GM12878 (cell line): ENCODE data around the gene AOAH. TPM values are rescaled to one million over a fixed set of nuclear protein-coding genes. Genes with fewer than 3 reads are reported as not detected.

Source experiments
- ATAC-seq: fragments of 200-7000 bp; cut with Tn5 transposase; 3 replicates; pipeline ENCODE4 v1.9.1; 2020; ENCODE audit warnings: mild to moderate bottlenecking, moderate library complexity
- BruUV-seq: library from RNA; stranded (reverse); fragments of 400-500 nt; replicated peaks from 2 replicates; lab custom pipeline; 2021; lab: Mats Ljungman, UMichigan
- CTCF ChIA-PET: fragments of 300-600 bp; sonication (Branson Sonifier 250); formaldehyde crosslinking; extraction: SDS; loops from one replicate; lab custom pipeline; 2021; ENCODE audit warnings: inconsistent platforms; lab: Yijun Ruan, JAX
- POLR2A ChIA-PET: fragments of 350-600 bp; formaldehyde crosslinking; extraction: SDS; loops from one replicate; lab custom pipeline; 2021; ENCODE audit warnings: inconsistent platforms; lab: Charles Lee
- RAD21 ChIA-PET: fragments of 300-600 bp; sonication (Branson Sonifier 250); formaldehyde crosslinking; loops from one replicate; lab custom pipeline; 2023; ENCODE audit warnings: antibody characterized with exemption; ENCODE audit not compliant: unreplicated experiment; lab: Charles Lee
- SMC1A ChIA-PET: fragments of 300-600 bp; sonication (Branson Sonifier 250); formaldehyde crosslinking; loops from one replicate; lab custom pipeline; 2023; ENCODE audit not compliant: unreplicated experiment, uncharacterized antibody; lab: Charles Lee
- DNase-seq: peaks from one replicate; pipeline ENCODE4 v3.0.0-alpha.2; 2011; ENCODE audit warnings: low read depth, low spot score
- FAIRE-seq: peaks from 3 replicates; lab custom pipeline; 2011; peaks lifted over from hg19 to GRCh38; lab: Jason Lieb, UNC
- H2AFZ ChIP-seq: 2 replicates; pipeline ENCODE4 v1.6.0; 2011; ENCODE audit warnings: low read depth, low read length, control low read depth; ENCODE audit not compliant: control insufficient read depth
- H3K27ac ChIP-seq: 2 replicates; pipeline ENCODE4 v1.5.1; 2011; ENCODE audit warnings: control low read depth; ENCODE audit not compliant: control insufficient read depth, insufficient read depth
- H3K27me3 ChIP-seq, 2 experiments: replicated peaks in 1 of 2; 2 replicates each; pipeline versions ENCODE4 v1.6.0 to v1.6.1; 2011; ENCODE audit warnings: low read length in 1 of 2; ENCODE audit not compliant: control insufficient read depth in 2 of 2, insufficient read depth in 2 of 2
- H3K36me3 ChIP-seq, 2 experiments: 2 replicates each; pipeline ENCODE4 v1.5.1; 2011; ENCODE audit warnings: low read length in 1 of 2; ENCODE audit not compliant: control insufficient read depth in 2 of 2, insufficient read depth in 2 of 2
- H3K4me1 ChIP-seq: 2 replicates; pipeline ENCODE4 v1.6.1; 2011; ENCODE audit warnings: mild to moderate bottlenecking, low read length, moderate library complexity, mixed read lengths; ENCODE audit not compliant: control insufficient read depth, insufficient read depth
- H3K4me2 ChIP-seq: 2 replicates; pipeline ENCODE4 v1.6.0; 2011; ENCODE audit warnings: control low read depth; ENCODE audit not compliant: control insufficient read depth, insufficient read depth
- H3K4me3 ChIP-seq: fragments of 200-600 bp; sonication (generic); 2 replicates; pipeline ENCODE4 v1.5.1; 2016
- H3K79me2 ChIP-seq: 2 replicates; pipeline ENCODE4 v1.6.0; 2011; ENCODE audit warnings: low read length; ENCODE audit not compliant: control insufficient read depth, insufficient read depth
- H3K9ac ChIP-seq: 2 replicates; pipeline ENCODE4 v1.8.0; 2011; ENCODE audit warnings: low read length, control low read depth, mixed read lengths; ENCODE audit not compliant: control insufficient read depth, insufficient read depth
- H3K9me3 ChIP-seq: replicated peaks from 3 replicates; pipeline ENCODE4 v1.5.1; 2011; ENCODE audit warnings: mild to moderate bottlenecking, low read length; ENCODE audit not compliant: control insufficient read depth, insufficient read depth
- H4K20me1 ChIP-seq: 2 replicates; pipeline ENCODE4 v1.6.0; 2011; ENCODE audit not compliant: control insufficient read depth, insufficient read depth
- LARP7 ChIP-seq: fragments of 450-650 bp; IDR thresholded peaks from 2 replicates; pipeline ENCODE4 v1.6.1; 2017; ENCODE audit warnings: mild to moderate bottlenecking
- RB1 ChIP-seq: fragments of 450-650 bp; formaldehyde crosslinking; IDR thresholded peaks from 2 replicates; pipeline ENCODE4 v1.6.1; 2017; ENCODE audit warnings: mild to moderate bottlenecking, borderline replicate concordance
- ZNF687 ChIP-seq: fragments of 450-650 bp; IDR thresholded peaks from 2 replicates; pipeline ENCODE4 v1.6.1; 2017; ENCODE audit warnings: mild to moderate bottlenecking, moderate library complexity
- WGBS: methylation state at CpG from one replicate; pipeline ENCODE4 v1.1.6; 2016; ENCODE audit warnings: low lambda C conversion rate; ENCODE audit not compliant: insufficient replicate concordance, insufficient coverage; ENCODE audit errors: missing lambda C conversion rate; 5-methylcytosine and 5-hydroxymethylcytosine counted together
- in situ Hi-C: fragments of 300-500 bp; cut with MboI; formaldehyde crosslinking; loops from 9 replicates; pipeline ENCODE4 v1.14.3; 2018; ENCODE audit warnings: mixed read lengths
- intact Hi-C: fragments of 100-400 bp; cut with micrococcal nuclease; formaldehyde crosslinking; loops from one replicate; pipeline ENCODE4 v1.14.2; 2022; ENCODE audit not compliant: unreplicated experiment
- polyA plus RNA-seq, 11 experiments: library from polyadenylated mRNA; depleted of rRNA in 4 of 11; unstranded in 6 of 11; stranded (reverse) in 5 of 11; fragments of >200 nt; fragmentation: Nextera tagmentation in 4 of 11; fragmentation: Illumina TruSeq in 1 of 11; extraction: Ambion mirVana in 4 of 11; extraction: Trizol in 1 of 11; gene quantifications; 1 replicate in 1 of 11; 2 replicates in 10 of 11; pipeline versions ENCODE4 v1.2.1 to v1.2.3, GENCODE V29; 2011 to 2016; ENCODE audit warnings: inconsistent platforms in 2 of 11, missing spikeins in 2 of 11, low read depth in 1 of 11
- total RNA-seq, 4 experiments: library from RNA; depleted of rRNA in 3 of 4; stranded (reverse); fragments of >200 nt in 3 of 4; fragmentation: Illumina TruSeq in 1 of 4; extraction: Trizol in 1 of 4; gene quantifications; 2 replicates each; pipeline versions ENCODE4 v1.2.1 to v1.2.3, GENCODE V29; 2013 to 2021

The AOAH gene
- total and polyA plus RNA-seq, 10 of the 15 experiments (the other 5 are each of a cell fraction or from before 2014, with no cell fraction given): 0.32 to 2.8 (median 1.4) TPM

- TF ChIP-seq ZNF687: no peak
- no peak for TF ChIP-seq RB1
- TF ChIP-seq, all 136 proteins: peak for 0
These were observed 60.8 kb downstream of the AOAH start (continued) for GRCh38 chr7:36663481-36663880.

GRCh38 chr7:36661135-36661840 lies 63.0 kb downstream of the AOAH start:
- ChIA-PET POLR2A (no interaction called here), RAD21 (no interaction called here), SMC1A (no interaction called here), CTCF (interaction anchor here (1.7 to 2.2 kb wide), 2 partner anchors 10 to 521 kb away, joined by 4 to 7 read pairs; no protein-coding TSS in a partner anchor)
- Histone ChIP-seq H3K9ac (no peak overlapping the region), H3K4me2 (no peak overlapping the region), H3K36me3 (no peaks in the 10 kb centered on the region), H3K9me3 (no peaks in the 10 kb centered on the region), H2AFZ (no peak overlapping the region), H4K20me1 (no peaks in the 10 kb centered on the region), H3K4me3 (no peak overlapping the region), H3K27ac (no peak overlapping the region), H3K79me2 (no peaks in the 10 kb centered on the region), H3K27me3 (no peaks in the 10 kb centered on the region), H3K4me1 (no peaks in the 10 kb centered on the region)
- DNase-seq (no peak), ATAC-seq (no peak), FAIRE-seq (no peak)
- WGBS: 42% methylated on average over 7 of the region's 7 CpGs
- in situ Hi-C loops: no loop called here
- TF ChIP-seq LARP7: no peak
- BruUV-seq: no TSS peak
- intact Hi-C loops: no loop called here
